PC-3 (cell line): Measurements from ENCODE around the gene G6PC3. TPM values are rescaled to one million over a fixed set of nuclear protein-coding genes. Genes with fewer than 3 reads are reported as not detected.
"Not testable (repeated sequence)": the region's sequence is repeated elsewhere in the genome, so short reads cannot be mapped to it uniquely, and the experiment has no call there.

Experiments
- ATAC-seq: fragments of 200-7000 bp; cut with Tn5 transposase; 2 replicates; pipeline ENCODE4 v1.9.1; 2020; ENCODE audit warnings: mild to moderate bottlenecking, moderate library complexity
- BruUV-seq: library from RNA; stranded (reverse); fragments of 400-500 nt; replicated peaks from 2 replicates; lab custom pipeline; 2021; lab: Mats Ljungman, UMichigan
- CTCF ChIA-PET: fragments of 300-600 bp; sonication (Branson Sonifier 250); formaldehyde crosslinking; loops from one replicate; lab custom pipeline; 2022; ENCODE audit warnings: antibody characterized with exemption; lab: Charles Lee
- POLR2A ChIA-PET: fragments of 300-600 bp; sonication (Branson Sonifier 250); formaldehyde crosslinking; loops from one replicate; lab custom pipeline; 2022; ENCODE audit warnings: antibody characterized with exemption; ENCODE audit not compliant: unreplicated experiment; lab: Charles Lee
- DNase-seq: peaks from one replicate; pipeline ENCODE4 v3.0.0-alpha.2; 2015
- H2AFZ ChIP-seq: fragments of 300-600 bp; sonication (generic); 2 replicates; pipeline ENCODE4 v1.6.0; 2016; ENCODE audit warnings: antibody characterized with exemption, low read length
- H3F3A ChIP-seq: fragments of 300-600 bp; sonication (generic); one replicate; pipeline ENCODE4 v1.6.0; 2017; ENCODE audit warnings: antibody characterized with exemption, low read length, control low read depth, mild to moderate bottlenecking; ENCODE audit not compliant: unreplicated experiment
- H3K27ac ChIP-seq: fragments of 300-600 bp; sonication (generic); 2 replicates; pipeline ENCODE4 v1.5.1; 2016; ENCODE audit warnings: mild to moderate bottlenecking, low read length
- H3K27me3 ChIP-seq: fragments of 300-600 bp; sonication (generic); 2 replicates; pipeline ENCODE4 v1.6.1; 2016; ENCODE audit warnings: low read length, mixed read lengths
- H3K36me3 ChIP-seq: fragments of 300-600 bp; sonication (generic); 2 replicates; pipeline ENCODE4 v1.6.1; 2016; ENCODE audit warnings: low read depth, mixed run types, low read length, mixed read lengths
- H3K4me1 ChIP-seq: fragments of 300-600 bp; sonication (generic); 2 replicates; pipeline ENCODE4 v1.5.1; 2016; ENCODE audit warnings: low read length; ENCODE audit not compliant: insufficient read depth
- H3K4me2 ChIP-seq: fragments of 300-600 bp; sonication (generic); 2 replicates; pipeline ENCODE4 v1.6.0; 2016; ENCODE audit warnings: low read length
- H3K4me3 ChIP-seq: fragments of 300-600 bp; sonication (generic); 2 replicates; pipeline ENCODE4 v1.5.1; 2016; ENCODE audit warnings: mild to moderate bottlenecking, low read length, mixed read lengths
- H3K79me2 ChIP-seq: fragments of 300-600 bp; sonication (generic); 2 replicates; pipeline ENCODE4 v1.6.1; 2017; ENCODE audit warnings: low read length, mixed read lengths
- H3K9ac ChIP-seq: fragments of 300-600 bp; sonication (generic); 2 replicates; pipeline ENCODE4 v1.6.0; 2016; ENCODE audit warnings: mild to moderate bottlenecking, low read length
- H3K9me2 ChIP-seq: fragments of 300-600 bp; sonication (generic); replicated peaks from 2 replicates; pipeline ENCODE4 v1.6.1; 2016; ENCODE audit warnings: mixed run types, low read length, mixed read lengths
- H3K9me3 ChIP-seq: fragments of 300-600 bp; sonication (generic); 2 replicates; pipeline ENCODE4 v1.6.1; 2016; ENCODE audit warnings: low read length, mixed read lengths
- H4K20me1 ChIP-seq: fragments of 300-600 bp; sonication (generic); 2 replicates; pipeline ENCODE4 v1.6.1; 2016; ENCODE audit warnings: low read length, mixed read lengths
- EZH2 ChIP-seq: fragments of 300-600 bp; sonication (generic); IDR thresholded peaks from one replicate; pipeline ENCODE4 v1.6.1; 2017; ENCODE audit warnings: antibody characterized with exemption, mild to moderate bottlenecking, low read length; ENCODE audit not compliant: unreplicated experiment
- EZH2phosphoT487 ChIP-seq: fragments of 300-600 bp; sonication (generic); IDR thresholded peaks from 2 replicates; pipeline ENCODE4 v1.6.1; 2018; ENCODE audit warnings: mild to moderate bottlenecking, antibody characterized with exemption, low read length, borderline replicate concordance
- intact Hi-C: fragments of 100-400 bp; cut with micrococcal nuclease; formaldehyde crosslinking; loops from 2 replicates; pipeline ENCODE4 v1.9.0; 2023
- total RNA-seq: library from RNA; depleted of rRNA; stranded (reverse); fragments of >200 nt; gene quantifications from 2 replicates; pipeline ENCODE4 v1.2.3, GENCODE V29; 2014
- TF ChIP-seq, protein P1 (sequence below): fragments of 300-600 bp; sonication (generic); conservative IDR thresholded peaks from 2 replicates; pipeline ENCODE4 v1.5.1; 2017; ENCODE audit warnings: antibody characterized with exemption, low read depth, mild to moderate bottlenecking, low read length

G6PC3 gene
- total RNA-seq, 1 experiment from 2014 or later, result 69.5 TPM

DNA sequence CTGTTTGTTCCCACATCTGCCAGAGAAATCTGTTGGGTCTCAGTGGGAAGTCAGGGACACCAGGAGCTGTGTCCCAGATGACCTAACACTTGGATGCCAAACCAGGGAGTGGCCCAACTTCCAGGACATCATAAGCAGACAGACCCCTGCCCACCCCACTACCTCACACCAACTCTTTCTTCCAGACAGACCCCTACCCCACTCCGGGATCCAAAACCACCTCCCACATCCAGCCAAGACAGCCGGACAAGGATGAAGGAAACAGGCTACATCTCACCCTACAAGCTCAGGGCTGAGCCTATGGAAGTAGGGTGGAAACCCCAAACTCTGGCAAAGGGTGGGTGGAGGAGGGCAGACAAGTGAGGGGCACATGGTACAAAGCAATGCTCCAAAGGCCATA is 49.3 kb downstream of the G6PC3 start:
- H3K4me2 ChIP-seq, result no peak overlapping the region
- no peak overlapping the region for H3K27ac ChIP-seq
- no peak overlapping the region for H3K4me3 ChIP-seq
- CTCF ChIA-PET, result no interaction called here
- peaks cover 13% of the 10 kb centered on the region for H3K4me1 ChIP-seq
- TF ChIP-seq, protein P1, sequence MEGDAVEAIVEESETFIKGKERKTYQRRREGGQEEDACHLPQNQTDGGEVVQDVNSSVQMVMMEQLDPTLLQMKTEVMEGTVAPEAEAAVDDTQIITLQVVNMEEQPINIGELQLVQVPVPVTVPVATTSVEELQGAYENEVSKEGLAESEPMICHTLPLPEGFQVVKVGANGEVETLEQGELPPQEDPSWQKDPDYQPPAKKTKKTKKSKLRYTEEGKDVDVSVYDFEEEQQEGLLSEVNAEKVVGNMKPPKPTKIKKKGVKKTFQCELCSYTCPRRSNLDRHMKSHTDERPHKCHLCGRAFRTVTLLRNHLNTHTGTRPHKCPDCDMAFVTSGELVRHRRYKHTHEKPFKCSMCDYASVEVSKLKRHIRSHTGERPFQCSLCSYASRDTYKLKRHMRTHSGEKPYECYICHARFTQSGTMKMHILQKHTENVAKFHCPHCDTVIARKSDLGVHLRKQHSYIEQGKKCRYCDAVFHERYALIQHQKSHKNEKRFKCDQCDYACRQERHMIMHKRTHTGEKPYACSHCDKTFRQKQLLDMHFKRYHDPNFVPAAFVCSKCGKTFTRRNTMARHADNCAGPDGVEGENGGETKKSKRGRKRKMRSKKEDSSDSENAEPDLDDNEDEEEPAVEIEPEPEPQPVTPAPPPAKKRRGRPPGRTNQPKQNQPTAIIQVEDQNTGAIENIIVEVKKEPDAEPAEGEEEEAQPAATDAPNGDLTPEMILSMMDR, result no peak
- no peak for TF ChIP-seq EZH2
- no peak for TF ChIP-seq EZH2phosphoT487
- BruUV-seq, result no TSS peak
- H3K9me2 ChIP-seq, result no peaks in the 10 kb centered on the region
- H3K27me3 ChIP-seq, result no peaks in the 10 kb centered on the region
- H3K36me3 ChIP-seq, result no peaks in the 10 kb centered on the region
- H2AFZ ChIP-seq, result no peak overlapping the region
- H3F3A ChIP-seq, result no peaks in the 10 kb centered on the region
- no peak overlapping the region for H3K9ac ChIP-seq
- POLR2A ChIA-PET, result no interaction called here
- ATAC-seq (no peak), DNase-seq (no peak)
- H3K9me3 ChIP-seq, result no peaks in the 10 kb centered on the region
- H3K79me2 ChIP-seq, result no peaks in the 10 kb centered on the region
- intact Hi-C loops, result no loop called here
- no peaks in the 10 kb centered on the region for H4K20me1 ChIP-seq

DNA sequence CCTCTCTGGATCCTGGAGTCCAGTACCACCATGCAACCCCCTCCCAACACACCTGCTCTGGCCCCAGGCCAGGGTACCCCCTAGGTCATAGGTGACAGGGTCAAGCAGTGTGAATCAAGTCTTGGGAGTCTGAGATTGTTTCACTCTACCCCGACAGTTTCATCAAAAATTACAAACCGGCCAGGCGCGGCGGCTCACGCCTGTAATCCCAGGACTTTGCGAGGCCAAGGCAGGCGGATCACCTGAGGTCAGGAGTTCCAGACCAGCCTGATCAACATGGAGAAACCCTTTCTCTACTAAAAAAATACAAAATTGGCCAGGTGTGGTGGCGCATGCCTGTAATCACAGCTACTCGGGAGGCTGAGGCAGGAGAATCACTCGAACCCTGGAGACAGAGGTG is 49.7 kb downstream of the G6PC3 start:
- DNase-seq, H3K36me3 ChIP-seq, intact Hi-C loops, H3K9me3 ChIP-seq, H2AFZ ChIP-seq, H3K4me2 ChIP-seq, ATAC-seq, H3K79me2 ChIP-seq, H3K9ac ChIP-seq, H3K4me3 ChIP-seq, H3K9me2 ChIP-seq, H4K20me1 ChIP-seq, H3K27ac ChIP-seq, H3K27me3 ChIP-seq, POLR2A ChIA-PET, BruUV-seq, H3F3A ChIP-seq: not testable (repeated sequence)
- peaks cover 13% of the 10 kb centered on the region for H3K4me1 ChIP-seq
- CTCF ChIA-PET, result interaction anchor here (0.7 kb wide), 1 partner anchor 241 kb away, joined by 5 read pairs; no protein-coding TSS in a partner anchor

DNA sequence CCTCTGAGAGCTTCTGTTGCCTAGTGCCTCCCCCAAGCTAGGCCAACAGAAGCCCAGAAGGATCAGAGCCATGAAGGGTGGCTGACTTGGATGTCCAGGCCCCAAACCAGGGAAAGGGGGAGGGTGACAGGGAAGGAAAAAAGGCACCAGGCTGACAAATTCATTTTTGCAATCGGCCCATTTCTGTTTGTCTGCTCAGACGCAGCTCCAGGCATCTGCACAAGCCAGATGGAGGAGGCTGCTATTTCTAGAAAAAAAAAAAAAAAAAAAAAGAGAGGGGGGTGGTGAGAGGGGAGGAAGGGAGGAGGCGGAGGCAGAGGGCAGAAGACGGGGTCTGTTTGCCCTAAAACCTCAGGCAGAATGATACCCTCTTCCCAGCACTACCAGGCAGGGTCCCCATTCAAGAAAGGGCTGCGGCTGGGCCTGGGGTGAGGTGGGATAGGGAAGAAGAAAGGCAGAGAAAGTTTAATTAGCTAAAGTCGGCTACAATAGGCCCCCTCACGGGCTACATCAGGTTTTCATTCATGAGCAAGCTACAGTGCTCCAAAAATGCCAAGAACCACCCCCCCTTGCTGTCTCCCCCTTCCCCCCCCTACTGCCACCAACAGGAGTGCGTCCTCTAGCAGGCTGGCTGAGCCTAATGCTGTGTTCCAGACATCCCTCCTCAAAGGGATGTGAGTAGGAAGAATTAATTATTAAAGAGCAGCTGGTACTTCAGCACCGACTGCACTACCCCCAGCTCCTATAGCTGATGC is 50.5 kb downstream of the G6PC3 start:
- CTCF ChIA-PET, result interaction anchor here (0.7 to 1.4 kb wide), 2 partner anchors 48 to 242 kb away, joined by 3 to 5 read pairs; no protein-coding TSS in a partner anchor

More for the DNA sequence above, 50.5 kb downstream of the G6PC3 start:
- Histone ChIP-seq H2AFZ (no peak overlapping the region), H3K27ac (no peak overlapping the region), H3K9me2 (no peaks in the 10 kb centered on the region), H3K4me2 (no peak overlapping the region), H3K27me3 (no peaks in the 10 kb centered on the region), H3K4me1 (peaks cover 13% of the 10 kb centered on the region), H3K9me3 (no peaks in the 10 kb centered on the region), H3K4me3 (no peak overlapping the region), H3K36me3 (no peaks in the 10 kb centered on the region), H3F3A (no peaks in the 10 kb centered on the region), H3K9ac (no peak overlapping the region), H3K79me2 (no peaks in the 10 kb centered on the region), H4K20me1 (no peaks in the 10 kb centered on the region)
- no peak for DNase-seq
- no peak for ATAC-seq
- TF ChIP-seq EZH2phosphoT487, result no peak
- TF ChIP-seq, protein P1, result no peak
- no peak for TF ChIP-seq EZH2
- POLR2A ChIA-PET, result interaction anchor here (0.6 kb wide), 2 partner anchors 37 to 51 kb away, joined by 6 to 17 read pairs; no protein-coding TSS in a partner anchor
- intact Hi-C loops, result no loop called here
- no TSS peak for BruUV-seq
